ENCODE results near the gene HSPA4.
"Not testable (repeated sequence)": the region's sequence is repeated elsewhere in the genome, so short reads cannot be mapped to it uniquely, and the experiment has no call there.

- TF ChIP-seq CTCF (conservative IDR thresholded peaks at IDR 0.05; ENCODE audit: low read depth, low read length); EZH2 (IDR thresholded peaks at IDR 0.05; ENCODE audit: borderline replicate concordance, low read depth, low read length, poor library complexity, severe bottlenecking): not testable (repeated sequence)
Observed at GRCh38 chr5:133046560-133046959, 5.3 kb upstream of the HSPA4 start.

Data from A673 (cell line).